Breast epithelium (tissue), 4 donors: Measurements from ENCODE around the gene KANSL2. TPM values are rescaled to one million over a fixed set of nuclear protein-coding genes. Genes with fewer than 3 reads are reported as not detected.

Experiments used
- DNase-seq, 2 donors: peaks; one replicate each; pipeline ENCODE4 v3.0.0-alpha.2; 2019; ENCODE audit warnings: low spot score in 2 of 2
- H3K27ac ChIP-seq, 2 donors: fragments of 200-600 bp; sonication (generic) in 1 of 2; one replicate each; pipeline ENCODE4 v1.5.1; 2016 to 2019; ENCODE audit warnings: mild to moderate bottlenecking in 1 of 2
- H3K27me3 ChIP-seq, 2 donors: fragments of 200-600 bp; sonication (generic) in 1 of 2; one replicate each; pipeline versions ENCODE4 v1.5.1 to v1.6.0; 2017 to 2019; ENCODE audit warnings: control low read depth in 1 of 2, mild to moderate bottlenecking in 1 of 2
- H3K36me3 ChIP-seq: fragments of 200-600 bp; one replicate; pipeline ENCODE4 v1.5.1; 2019
- H3K4me1 ChIP-seq, 2 donors: fragments of 200-600 bp; sonication (generic); one replicate each; pipeline ENCODE4 v1.5.1; 2016 to 2019; ENCODE audit warnings: control low read depth in 1 of 2
- H3K4me3 ChIP-seq, 3 donors: fragments of 200-600 bp; sonication (generic); 1 replicate in 2 of 3; 2 replicates in 1 of 3; pipeline ENCODE4 v1.5.1; 2016 to 2019; ENCODE audit warnings: mild to moderate bottlenecking in 3 of 3, moderate library complexity in 2 of 3
- H3K9me3 ChIP-seq, 2 donors: fragments of 200-600 bp; sonication (generic) in 1 of 2; one replicate each; pipeline ENCODE4 v1.5.1; 2016 to 2019; ENCODE audit warnings: control low read depth in 1 of 2
- POLR2A ChIP-seq: fragments of 450-650 bp; IDR thresholded peaks from one replicate; pipeline ENCODE4 v1.6.1; 2016; ENCODE audit warnings: antibody characterized with exemption, mild to moderate bottlenecking, moderate library complexity
- POLR2AphosphoS5 ChIP-seq, 3 donors: sonication (generic); formaldehyde crosslinking; IDR thresholded peaks; one replicate each; pipeline ENCODE4 v1.6.1; 2017; ENCODE audit warnings: antibody characterized with exemption in 3 of 3
- intact Hi-C: fragments of 100-400 bp; cut with DNase I; formaldehyde crosslinking; loops from one replicate; pipeline ENCODE4 v1.15.1; 2023; ENCODE audit warnings: low total_unique reads
- total RNA-seq, 3 donors: library from RNA; depleted of rRNA; stranded (reverse); fragments of >200 nt; gene quantifications; one replicate each; pipeline ENCODE4 v1.1.0, GENCODE V29; 2016
- TF ChIP-seq, protein P1 (sequence below), 3 donors: fragments of 450-650 bp; IDR thresholded peaks; one replicate each; pipeline ENCODE4 v1.5.1; 2016 to 2017; ENCODE audit warnings: antibody characterized with exemption in 3 of 3, mild to moderate bottlenecking in 3 of 3, moderate library complexity in 3 of 3

Gene KANSL2
- total RNA-seq, 3 donors from 2014 or later, result 48.0 to 113 (median 76.4) TPM

DNA sequence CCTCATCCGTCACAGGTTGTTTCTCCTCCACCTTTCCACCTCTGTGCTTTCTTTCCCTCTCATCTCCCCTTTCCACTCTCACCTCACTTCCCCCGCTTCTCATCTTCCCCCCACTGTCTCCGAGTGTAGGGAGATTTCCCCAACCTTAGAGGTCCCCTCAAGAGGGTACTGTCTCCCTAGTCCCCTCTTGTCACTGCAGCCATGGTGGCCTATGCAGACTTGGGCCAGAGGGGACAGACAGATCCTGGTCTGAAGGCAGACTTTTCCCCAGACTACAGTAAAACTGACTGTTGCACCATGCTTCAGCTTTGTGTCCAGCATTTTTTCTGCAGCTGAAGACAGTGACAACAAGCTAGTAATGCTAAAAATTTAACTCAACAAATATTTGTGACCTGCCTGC is 41.2 kb downstream of the KANSL2 start:
- TF ChIP-seq, protein P1, sequence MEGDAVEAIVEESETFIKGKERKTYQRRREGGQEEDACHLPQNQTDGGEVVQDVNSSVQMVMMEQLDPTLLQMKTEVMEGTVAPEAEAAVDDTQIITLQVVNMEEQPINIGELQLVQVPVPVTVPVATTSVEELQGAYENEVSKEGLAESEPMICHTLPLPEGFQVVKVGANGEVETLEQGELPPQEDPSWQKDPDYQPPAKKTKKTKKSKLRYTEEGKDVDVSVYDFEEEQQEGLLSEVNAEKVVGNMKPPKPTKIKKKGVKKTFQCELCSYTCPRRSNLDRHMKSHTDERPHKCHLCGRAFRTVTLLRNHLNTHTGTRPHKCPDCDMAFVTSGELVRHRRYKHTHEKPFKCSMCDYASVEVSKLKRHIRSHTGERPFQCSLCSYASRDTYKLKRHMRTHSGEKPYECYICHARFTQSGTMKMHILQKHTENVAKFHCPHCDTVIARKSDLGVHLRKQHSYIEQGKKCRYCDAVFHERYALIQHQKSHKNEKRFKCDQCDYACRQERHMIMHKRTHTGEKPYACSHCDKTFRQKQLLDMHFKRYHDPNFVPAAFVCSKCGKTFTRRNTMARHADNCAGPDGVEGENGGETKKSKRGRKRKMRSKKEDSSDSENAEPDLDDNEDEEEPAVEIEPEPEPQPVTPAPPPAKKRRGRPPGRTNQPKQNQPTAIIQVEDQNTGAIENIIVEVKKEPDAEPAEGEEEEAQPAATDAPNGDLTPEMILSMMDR (IDR thresholded peaks at IDR 0.05), result no peak
- no peak for TF ChIP-seq POLR2AphosphoS5 (IDR thresholded peaks at IDR 0.05)
- no peak for TF ChIP-seq POLR2A
- Histone ChIP-seq H3K27me3 (no peaks in the 10 kb centered on the region), H3K4me3 (no peak overlapping the region), H3K4me1 (no peaks in the 10 kb centered on the region), H3K36me3 (no peaks in the 10 kb centered on the region), H3K27ac (no peak overlapping the region), H3K9me3 (no peaks in the 10 kb centered on the region)
- no peak for DNase-seq
- intact Hi-C loops, result no loop called here

GRCh38 chr12:48640428-48640827 is 41.6 kb downstream of the KANSL2 start:
- Histone ChIP-seq H3K4me3 (no peak overlapping the region), H3K4me1 (no peaks in the 10 kb centered on the region), H3K9me3 (no peaks in the 10 kb centered on the region), H3K27me3 (no peaks in the 10 kb centered on the region), H3K36me3 (no peaks in the 10 kb centered on the region), H3K27ac (no peak overlapping the region)
- TF ChIP-seq, protein P1 (IDR thresholded peaks at IDR 0.05), result no peak
- TF ChIP-seq POLR2A (no peak), POLR2AphosphoS5 (IDR thresholded peaks at IDR 0.05) (no peak)
- no peak for DNase-seq
- intact Hi-C loops, result no loop called here

DNA sequence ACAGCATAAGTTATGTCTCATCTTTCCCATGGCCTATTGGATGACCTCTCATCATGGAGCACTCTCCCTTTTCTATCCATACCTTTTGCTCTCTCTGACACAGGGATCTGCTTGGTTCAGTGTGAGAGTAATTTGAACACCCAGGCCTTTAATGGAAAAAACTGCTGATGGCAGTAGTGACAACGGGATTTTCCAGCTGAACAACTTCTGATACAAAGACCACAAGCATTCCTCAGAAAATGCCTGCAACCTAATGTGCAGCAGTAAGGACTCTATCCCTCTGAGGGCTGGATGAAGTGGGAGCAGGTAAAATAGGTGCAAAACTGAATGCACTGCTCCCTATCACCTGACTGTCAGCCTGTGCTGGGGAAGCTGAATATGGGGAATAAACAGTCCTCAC is 51.0 kb downstream of the KANSL2 start:
- H3K4me3 ChIP-seq, result no peak overlapping the region
- DNase-seq, result no peak
- no peak for TF ChIP-seq POLR2AphosphoS5 (IDR thresholded peaks at IDR 0.05)
- no peak for TF ChIP-seq POLR2A
- TF ChIP-seq, protein P1 (IDR thresholded peaks at IDR 0.05), result no peak
- H3K36me3 ChIP-seq, result no peaks in the 10 kb centered on the region
- no peaks in the 10 kb centered on the region for H3K4me1 ChIP-seq
- intact Hi-C loops, result no loop called here
- no peaks in the 10 kb centered on the region for H3K27me3 ChIP-seq
- no peak overlapping the region for H3K27ac ChIP-seq
- H3K9me3 ChIP-seq, result no peaks in the 10 kb centered on the region

- Histone ChIP-seq H3K27me3 (no peaks in the 10 kb centered on the region), H3K27ac (no peak overlapping the region), H3K4me3 (no peak overlapping the region), H3K36me3 (no peaks in the 10 kb centered on the region), H3K9me3 (no peaks in the 10 kb centered on the region), H3K4me1 (no peaks in the 10 kb centered on the region)
- no peak for DNase-seq
- intact Hi-C loops, result no loop called here
- no peak for TF ChIP-seq POLR2A
- no peak for TF ChIP-seq POLR2AphosphoS5 (IDR thresholded peaks at IDR 0.05)
- TF ChIP-seq, protein P1 (IDR thresholded peaks at IDR 0.05), result no peak
These were observed 51.7 kb downstream of the KANSL2 start for GRCh38 chr12:48630346-48630745.

DNA sequence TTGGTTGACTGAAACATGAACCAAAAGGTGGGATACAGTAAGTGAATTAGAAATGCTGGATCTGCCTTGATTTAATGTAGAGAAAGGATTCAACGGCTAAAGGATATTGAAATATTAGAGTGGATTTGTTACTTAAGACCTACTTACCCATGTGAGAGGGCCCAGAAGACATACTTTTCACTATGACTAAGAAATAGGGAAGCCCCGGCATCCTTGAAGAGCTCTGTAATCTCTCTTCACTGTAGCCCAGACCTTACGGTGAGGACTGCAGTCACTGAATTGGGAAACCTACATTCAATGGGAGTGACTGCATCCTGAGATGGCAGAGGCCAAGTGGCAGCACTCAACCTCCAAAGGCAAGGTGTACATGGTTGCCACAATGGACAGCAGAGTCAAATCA is 52.5 kb downstream of the KANSL2 start:
- Histone ChIP-seq H3K4me3 (no peak overlapping the region), H3K9me3 (no peaks in the 10 kb centered on the region), H3K27ac (no peak overlapping the region), H3K4me1 (no peaks in the 10 kb centered on the region), H3K27me3 (no peaks in the 10 kb centered on the region), H3K36me3 (no peaks in the 10 kb centered on the region)
- intact Hi-C loops, result no loop called here
- DNase-seq, result no peak
- TF ChIP-seq POLR2AphosphoS5 (IDR thresholded peaks at IDR 0.05) (no peak), POLR2A (no peak)
- TF ChIP-seq, protein P1 (IDR thresholded peaks at IDR 0.05), result no peak
